H1 (cell line): ENCODE data around the gene WASL.
"Not testable (repeated sequence)": the region's sequence is repeated elsewhere in the genome, so short reads cannot be mapped to it uniquely, and the experiment has no call there.

ENCODE experiments used
- E2F6 ChIP-seq: IDR thresholded peaks from 2 replicates; pipeline ENCODE4 v1.6.1; 2012; ENCODE audit warnings: inconsistent platforms
- JUN ChIP-seq: IDR thresholded peaks from 2 replicates; pipeline ENCODE4 v1.6.1; 2011; ENCODE audit warnings: low read depth, mild to moderate bottlenecking, improper control_type of control experiment, low read length
- POLR2A ChIP-seq, 2 experiments: IDR thresholded peaks; 1 replicate in 1 of 2; 2 replicates in 1 of 2; pipeline ENCODE4 v1.6.1; 2011; ENCODE audit warnings: low read depth in 2 of 2, low read length in 2 of 2, mild to moderate bottlenecking in 2 of 2; ENCODE audit errors: control extremely low read depth in 1 of 2
- RAD21 ChIP-seq, 2 experiments: IDR thresholded peaks in 1 of 2; conservative IDR thresholded peaks in 1 of 2; 2 replicates each; pipeline ENCODE4 v1.6.1; 2011; ENCODE audit warnings: low read depth in 2 of 2, low read length in 2 of 2, improper control_type of control experiment in 1 of 2, inconsistent platforms in 1 of 2, mild to moderate bottlenecking in 1 of 2, moderate library complexity in 1 of 2
- SIX5 ChIP-seq: IDR thresholded peaks from 2 replicates; pipeline ENCODE4 v1.6.1; 2011; ENCODE audit warnings: mild to moderate bottlenecking, low read depth, low read length
- TBP ChIP-seq: IDR thresholded peaks from 2 replicates; pipeline ENCODE4 v1.6.1; 2011; ENCODE audit warnings: low read depth, low read length, improper control_type of control experiment
- USF2 ChIP-seq: IDR thresholded peaks from 2 replicates; pipeline ENCODE4 v1.6.1; 2011; ENCODE audit warnings: low read length, improper control_type of control experiment
- YY1 ChIP-seq: IDR thresholded peaks from 2 replicates; pipeline ENCODE4 v1.6.1; 2011; ENCODE audit warnings: low read depth, mild to moderate bottlenecking, low read length
- TF ChIP-seq, protein P1 (sequence below), 3 experiments: IDR thresholded peaks; 1 replicate in 2 of 3; 2 replicates in 1 of 3; pipeline versions ENCODE4 v1.5.1 to v1.6.1; 2011; ENCODE audit warnings: low read length in 3 of 3, mild to moderate bottlenecking in 3 of 3, inconsistent platforms in 2 of 3, low read depth in 1 of 3, moderate library complexity in 1 of 3; ENCODE audit not compliant: insufficient read depth in 1 of 3; ENCODE audit errors: control extremely low read depth in 1 of 3

DNA sequence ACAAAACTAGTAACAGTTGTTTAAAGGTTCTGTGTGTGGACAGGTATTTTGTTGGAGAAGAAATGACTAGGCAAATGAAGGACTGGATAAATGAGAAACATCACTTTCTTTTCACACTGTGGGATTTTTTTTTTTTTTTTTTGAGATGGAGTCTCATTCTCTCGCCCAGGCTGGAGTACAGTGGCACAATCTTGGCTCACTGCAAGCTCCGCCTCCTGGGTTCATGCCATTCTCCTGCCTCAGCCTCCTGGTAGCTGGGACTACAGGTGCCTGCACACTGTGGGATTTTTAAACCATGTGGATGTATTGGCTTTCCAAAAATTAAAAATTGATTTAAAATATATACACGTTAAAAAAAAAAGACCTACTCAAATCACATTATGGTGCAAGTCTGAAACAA is 28.3 kb downstream of the WASL start:
- TF ChIP-seq E2F6; TBP; POLR2A (IDR thresholded peaks at IDR 0.05; ENCODE audit: control extremely low read depth in 1 of 2, low read depth in 2 of 2, low read length in 2 of 2); SIX5; USF2; RAD21 (IDR thresholded peaks at IDR 0.05 in 1 of 2, conservative IDR thresholded peaks at IDR 0.05 in 1 of 2; ENCODE audit: low read depth in 2 of 2, low read length in 2 of 2); YY1; JUN: not testable (repeated sequence)
- TF ChIP-seq, protein P1, sequence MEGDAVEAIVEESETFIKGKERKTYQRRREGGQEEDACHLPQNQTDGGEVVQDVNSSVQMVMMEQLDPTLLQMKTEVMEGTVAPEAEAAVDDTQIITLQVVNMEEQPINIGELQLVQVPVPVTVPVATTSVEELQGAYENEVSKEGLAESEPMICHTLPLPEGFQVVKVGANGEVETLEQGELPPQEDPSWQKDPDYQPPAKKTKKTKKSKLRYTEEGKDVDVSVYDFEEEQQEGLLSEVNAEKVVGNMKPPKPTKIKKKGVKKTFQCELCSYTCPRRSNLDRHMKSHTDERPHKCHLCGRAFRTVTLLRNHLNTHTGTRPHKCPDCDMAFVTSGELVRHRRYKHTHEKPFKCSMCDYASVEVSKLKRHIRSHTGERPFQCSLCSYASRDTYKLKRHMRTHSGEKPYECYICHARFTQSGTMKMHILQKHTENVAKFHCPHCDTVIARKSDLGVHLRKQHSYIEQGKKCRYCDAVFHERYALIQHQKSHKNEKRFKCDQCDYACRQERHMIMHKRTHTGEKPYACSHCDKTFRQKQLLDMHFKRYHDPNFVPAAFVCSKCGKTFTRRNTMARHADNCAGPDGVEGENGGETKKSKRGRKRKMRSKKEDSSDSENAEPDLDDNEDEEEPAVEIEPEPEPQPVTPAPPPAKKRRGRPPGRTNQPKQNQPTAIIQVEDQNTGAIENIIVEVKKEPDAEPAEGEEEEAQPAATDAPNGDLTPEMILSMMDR (IDR thresholded peaks at IDR 0.05; ENCODE audit: control extremely low read depth in 1 of 3, insufficient read depth in 1 of 3, low read depth in 1 of 3, low read length in 3 of 3): not testable (repeated sequence)
